ENCODE results near the gene BBS9.

GRCh38 chr7:33334349-33334748 lies 205.0 kb downstream of the BBS9 start:
- TF ChIP-seq POLR2A (IDR thresholded peaks at IDR 0.05) (no peak), CTCF (IDR thresholded peaks at IDR 0.05) (peak; percentile 40 to 49 (median 46))

Measured in right lobe of liver (tissue), 4 donors.